GM21381 (cell line): ENCODE measurements around the gene KDM3B.
A peak's percentile ranks its signal among the peaks of the same experiment; 100 is the strongest.
"Not testable (repeated sequence)": the region's sequence is repeated elsewhere in the genome, so short reads cannot be mapped to it uniquely, and the experiment has no call there.

Experiments
- ATAC-seq: cut with Tn5 transposase; IDR thresholded peaks from one replicate; pipeline ENCODE4 v1.9.1; 2021; ENCODE audit warnings: mild to moderate bottlenecking, moderate library complexity; ENCODE audit not compliant: unreplicated experiment

Gene KDM3B

DNA sequence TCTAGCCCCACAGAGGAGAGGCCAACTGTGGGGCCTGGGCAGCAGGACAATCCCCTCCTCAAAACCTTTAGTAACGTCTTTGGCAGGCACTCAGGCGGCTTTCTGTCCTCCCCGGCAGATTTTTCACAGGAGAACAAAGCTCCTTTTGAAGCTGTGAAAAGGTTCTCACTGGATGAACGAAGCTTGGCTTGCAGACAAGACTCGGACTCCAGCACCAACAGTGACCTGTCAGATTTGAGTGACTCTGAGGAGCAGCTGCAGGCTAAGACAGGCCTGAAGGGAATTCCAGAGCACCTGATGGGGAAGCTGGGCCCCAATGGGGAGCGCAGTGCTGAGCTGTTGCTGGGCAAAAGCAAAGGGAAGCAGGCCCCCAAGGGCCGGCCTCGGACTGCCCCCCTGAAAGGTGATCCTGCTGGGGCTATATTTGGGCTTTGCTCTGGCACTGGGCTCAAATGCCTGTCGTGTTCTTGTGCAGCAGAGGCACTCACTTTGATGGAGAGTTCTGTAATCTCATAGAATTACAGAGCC is 39.4 kb downstream of the KDM3B start:
- ATAC-seq, result no peak

DNA sequence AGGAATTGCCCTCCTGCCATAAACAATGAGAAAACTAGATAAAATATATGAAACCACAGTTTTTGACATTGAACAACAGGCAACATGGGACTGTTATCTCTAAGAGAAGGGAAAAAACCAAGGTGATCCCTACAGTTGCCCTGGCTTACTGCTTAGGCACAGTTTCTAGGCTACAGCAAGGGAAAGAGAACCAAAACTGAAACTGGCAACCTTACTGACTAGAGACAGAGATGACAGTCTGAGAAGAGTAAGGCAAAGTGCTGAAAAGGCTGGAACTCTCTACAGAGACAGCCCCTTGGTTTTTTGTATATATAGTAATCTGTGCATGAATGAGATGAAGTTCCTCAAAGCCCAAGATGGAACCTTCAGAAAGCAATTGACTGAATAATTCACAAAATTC is 50.2 kb downstream of the KDM3B start:
- peak; percentile 83 for ATAC-seq

DNA sequence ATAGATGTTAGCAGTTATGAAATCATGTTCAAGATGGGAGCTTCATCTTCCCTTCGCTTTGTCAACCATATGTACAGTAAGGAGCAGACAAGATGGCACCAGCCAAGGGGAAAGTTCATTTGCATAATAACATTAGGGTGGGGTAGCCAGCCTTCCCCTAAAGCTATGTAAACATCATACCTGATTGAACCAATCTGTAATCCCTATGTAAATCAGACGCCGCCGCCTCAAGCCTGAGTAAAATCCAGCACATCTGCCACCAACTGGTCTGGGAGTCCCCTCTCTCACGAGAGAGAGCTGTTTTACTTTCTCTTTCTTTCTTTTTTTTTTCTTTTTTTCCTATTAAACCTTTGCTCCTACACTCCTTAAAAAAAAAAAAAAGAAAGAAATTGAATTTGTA is 55.5 kb downstream of the KDM3B start:
- ATAC-seq, result peak; percentile 94

DNA sequence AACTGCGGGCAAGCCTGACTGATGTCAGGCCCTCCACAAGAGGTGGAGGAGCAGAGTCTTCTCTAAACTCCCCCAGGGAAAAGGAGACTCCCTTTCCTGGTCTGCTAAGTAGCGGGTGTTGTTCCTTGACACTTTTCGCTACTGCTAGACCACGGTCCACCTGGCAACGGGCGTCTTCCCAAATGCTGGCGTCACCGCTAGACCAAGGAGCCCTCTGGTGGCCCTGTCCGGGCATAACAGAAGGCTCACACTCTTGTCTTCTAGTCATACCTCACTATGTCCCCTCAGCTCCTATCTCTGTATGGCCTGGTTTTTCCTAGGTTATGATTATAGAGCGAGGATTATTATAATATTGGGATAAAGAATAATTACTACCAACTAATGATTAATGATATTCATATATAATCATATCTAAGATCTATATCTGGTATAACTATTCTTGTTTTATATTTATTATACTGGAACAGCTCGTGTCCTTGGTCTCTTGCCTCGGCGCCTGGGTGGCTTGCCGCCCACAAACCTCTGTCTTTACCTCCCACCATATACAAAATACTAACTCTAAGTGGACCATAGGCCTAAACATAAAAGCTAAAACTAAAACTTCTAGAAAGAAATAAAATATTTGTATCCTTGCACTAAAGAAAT is 58.6 kb downstream of the KDM3B start:
- ATAC-seq, result not testable (repeated sequence)

DNA sequence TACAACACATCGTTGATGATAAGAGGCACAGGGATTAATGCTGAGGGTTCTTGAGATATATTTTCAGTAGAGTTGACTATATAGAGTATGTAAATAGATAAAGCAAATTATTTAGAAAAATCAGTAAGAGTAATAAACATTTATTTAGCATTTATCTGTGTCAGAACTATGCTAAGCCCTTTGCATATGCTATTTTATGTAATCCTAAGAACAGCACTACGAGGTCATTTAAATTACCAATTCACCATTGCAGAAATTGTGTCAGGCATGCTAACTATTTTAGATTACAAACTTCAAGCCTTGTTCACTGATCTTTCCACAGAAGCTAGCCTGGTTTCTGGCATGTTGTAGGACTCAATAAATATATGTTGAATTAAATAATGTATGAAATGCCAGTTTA is 66.0 kb downstream of the KDM3B start:
- ATAC-seq, result no peak

DNA sequence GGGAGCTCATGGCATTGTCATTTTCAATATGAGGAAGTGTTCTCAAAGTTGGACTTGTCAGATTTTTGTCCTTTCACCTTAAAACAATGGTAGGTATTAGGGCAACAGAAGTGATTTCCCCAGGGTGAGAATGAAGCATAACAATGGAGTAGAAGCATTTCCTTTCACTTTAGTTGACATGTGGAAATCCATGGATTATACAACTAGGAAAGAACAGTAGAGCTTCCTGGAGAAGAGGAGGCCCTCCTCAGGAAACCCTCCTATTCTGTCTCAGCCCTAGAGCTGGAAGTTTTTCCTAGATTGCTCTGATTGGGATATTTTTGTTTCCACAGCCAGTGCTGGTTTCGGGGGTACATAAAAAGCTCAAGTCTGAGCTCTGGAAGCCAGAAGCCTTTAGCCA is 72.6 kb downstream of the KDM3B start:
- ATAC-seq, result no peak

DNA sequence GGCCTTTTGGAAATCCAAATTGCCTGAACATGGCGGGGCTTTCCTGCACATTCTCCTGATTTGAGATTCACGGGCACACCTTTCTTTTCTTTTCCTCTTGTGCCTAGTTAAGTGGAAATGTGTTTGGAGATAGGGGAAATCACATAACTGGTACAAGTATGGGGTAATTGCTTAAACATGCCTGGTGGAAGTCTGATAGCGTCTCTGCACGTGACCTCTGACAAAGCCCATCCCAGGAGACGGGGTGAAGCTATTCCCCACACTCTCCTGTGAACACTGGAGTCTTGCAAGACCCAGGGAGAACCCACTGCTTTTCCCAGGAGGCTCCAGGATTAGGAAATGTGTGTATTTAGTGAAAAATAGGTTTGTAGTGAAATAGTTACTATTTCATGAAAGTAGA is 83.5 kb downstream of the KDM3B start:
- ATAC-seq, result no peak

DNA sequence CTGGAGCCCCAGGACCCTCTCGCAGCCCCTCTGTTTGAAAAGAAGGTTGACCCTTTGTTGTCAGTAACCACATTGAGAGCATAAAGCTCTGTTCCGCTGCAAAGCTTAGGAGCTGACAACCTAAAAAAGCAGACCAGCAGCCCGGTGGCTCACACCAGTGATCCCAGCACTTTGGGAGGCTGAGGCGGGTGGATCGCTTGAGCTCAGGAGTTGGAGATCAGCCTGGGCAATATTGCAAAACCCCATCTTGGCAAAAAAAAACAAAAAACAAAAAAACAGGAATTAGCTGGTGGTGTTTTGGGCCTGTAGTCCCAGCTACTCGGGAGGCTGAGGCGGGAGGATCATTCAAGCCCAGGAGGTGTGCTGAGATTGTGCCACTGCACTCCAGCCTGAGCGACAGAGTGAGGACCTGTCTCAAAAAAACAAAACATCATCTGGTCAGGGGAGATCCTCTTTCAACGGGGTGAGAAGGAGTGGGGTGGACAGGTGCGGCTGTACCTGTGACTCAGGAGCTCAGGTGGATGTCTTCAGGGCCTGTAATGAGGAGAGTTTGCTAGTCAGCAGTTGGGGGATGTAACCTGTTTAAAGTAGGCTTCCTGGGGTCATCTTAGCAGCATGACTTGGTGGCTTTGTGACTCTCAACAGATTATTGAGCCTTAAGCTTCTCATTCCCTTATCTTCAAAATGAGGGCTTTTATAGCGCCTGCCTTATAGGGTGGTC is 85.7 kb downstream of the KDM3B start:
- ATAC-seq, result no peak

DNA sequence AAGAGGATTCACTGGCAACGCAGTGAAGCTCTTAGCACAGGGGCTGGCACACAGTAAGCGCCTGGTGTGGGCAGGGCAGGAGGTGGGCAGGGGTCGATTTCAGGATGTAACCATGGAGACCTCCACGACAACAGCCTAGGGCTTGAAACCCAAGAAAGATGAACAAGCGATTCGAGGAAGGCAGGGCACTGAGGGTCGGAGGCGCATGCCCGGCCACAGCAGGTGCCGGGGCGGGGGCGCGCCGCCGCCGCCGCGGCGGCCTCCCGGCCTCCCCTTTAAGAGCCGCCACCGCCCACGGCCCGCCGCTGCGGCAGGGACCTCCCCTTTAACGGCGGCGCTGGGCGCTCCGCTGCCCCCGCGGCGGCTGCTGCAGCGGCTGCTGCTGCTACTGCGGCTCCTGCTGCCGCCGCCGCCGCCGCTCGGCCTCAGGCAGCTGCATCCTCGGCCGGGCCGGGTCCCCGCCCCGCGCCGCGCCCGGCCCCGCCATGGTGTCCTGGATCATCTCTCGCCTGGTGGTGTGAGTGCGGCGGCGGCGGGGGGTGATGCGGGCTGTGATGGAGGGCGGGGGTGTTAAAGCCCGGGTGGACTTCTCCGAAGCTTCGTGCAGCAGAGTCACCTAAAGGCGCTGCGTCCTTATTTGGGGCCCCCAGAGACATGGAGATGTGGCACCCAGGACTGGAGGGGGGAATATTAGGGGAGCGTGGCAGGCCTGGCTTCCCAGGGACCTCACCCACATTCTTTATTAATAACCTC is 86.4 kb downstream of the KDM3B start, which contains the start of gene REEP2:
Gene REEP2 (plus strand): TSS at position 334 of the 753 bp plus-strand sequence. CDS start 152 bp downstream, at position 486.
- peak; percentile 65 for ATAC-seq

DNA sequence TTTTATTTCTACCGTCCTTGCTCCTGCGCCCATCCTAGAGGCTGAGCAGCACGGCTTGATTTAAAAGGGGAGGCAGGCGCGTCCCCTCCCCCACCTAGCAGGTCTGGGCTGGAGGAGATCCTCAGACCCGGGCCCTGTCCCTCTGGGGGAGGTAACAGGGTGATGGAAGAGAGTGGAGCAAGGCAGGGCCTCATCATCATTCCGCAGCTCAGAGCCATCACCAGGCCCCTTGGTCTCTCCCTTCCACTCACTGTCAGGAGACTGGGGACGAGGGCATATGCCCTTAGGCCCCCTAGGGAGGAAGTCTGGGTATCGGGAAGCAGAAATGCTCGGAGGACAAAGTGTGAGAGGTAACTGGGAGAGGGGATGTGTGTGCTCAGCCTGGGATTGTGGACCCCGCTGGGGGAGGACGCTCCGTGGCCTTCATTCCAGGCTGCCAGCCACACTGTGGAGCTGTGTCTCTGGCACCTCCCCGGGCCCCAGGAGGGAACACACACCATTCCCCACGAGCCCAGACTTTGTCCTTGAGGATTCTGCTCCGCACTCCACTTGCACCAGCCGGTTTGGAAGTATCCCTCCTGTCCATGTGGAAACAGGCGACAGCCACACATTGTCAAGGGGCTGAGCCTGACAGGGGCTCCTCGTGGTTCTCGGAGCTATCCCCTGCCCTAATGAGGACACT is 87.1 kb downstream of the KDM3B start:
- ATAC-seq, result no peak

DNA sequence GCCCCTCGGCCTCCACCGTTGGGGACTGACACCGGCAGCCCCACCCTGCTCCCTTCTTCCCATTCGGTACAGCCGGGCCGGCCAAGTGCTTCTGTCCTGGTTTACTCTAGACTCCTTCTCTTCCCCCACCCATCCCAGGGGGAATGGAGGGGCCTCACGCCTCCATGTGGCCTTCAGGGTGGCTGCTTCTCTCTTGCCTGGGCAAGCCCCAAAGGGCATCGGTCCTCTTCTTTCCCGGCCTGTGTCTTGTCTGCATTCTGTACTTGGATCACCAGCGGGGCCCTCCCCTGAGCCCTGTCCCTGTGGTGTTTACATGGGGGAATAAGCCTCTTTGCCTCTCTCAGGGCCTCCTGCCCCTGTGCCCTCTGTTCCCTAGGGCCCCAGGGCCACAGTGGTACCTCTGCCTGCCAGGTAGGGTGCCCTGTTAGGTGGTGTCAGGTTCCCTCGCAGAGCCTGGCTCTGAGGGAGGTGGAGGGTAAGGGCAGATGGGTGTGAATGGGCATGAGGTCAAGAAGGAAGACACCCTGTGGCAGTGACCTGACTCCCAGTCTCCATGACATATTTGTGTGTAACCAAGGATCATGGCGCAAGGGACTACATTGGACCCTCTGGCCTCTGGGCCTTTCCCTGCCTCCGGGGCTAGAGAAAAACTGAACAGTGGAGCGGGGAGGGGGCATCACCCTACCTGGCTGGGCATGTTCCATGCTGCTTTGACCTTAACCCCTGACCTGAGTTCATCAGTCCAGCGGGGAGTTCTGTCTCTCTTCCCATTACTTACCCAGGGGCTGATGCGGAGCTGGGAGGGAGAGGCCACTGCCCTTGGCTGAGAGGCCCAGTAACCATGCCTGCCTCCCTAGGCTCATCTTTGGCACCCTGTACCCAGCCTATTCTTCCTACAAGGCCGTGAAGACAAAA is 87.9 kb downstream of the KDM3B start:
- ATAC-seq, result no peak

DNA sequence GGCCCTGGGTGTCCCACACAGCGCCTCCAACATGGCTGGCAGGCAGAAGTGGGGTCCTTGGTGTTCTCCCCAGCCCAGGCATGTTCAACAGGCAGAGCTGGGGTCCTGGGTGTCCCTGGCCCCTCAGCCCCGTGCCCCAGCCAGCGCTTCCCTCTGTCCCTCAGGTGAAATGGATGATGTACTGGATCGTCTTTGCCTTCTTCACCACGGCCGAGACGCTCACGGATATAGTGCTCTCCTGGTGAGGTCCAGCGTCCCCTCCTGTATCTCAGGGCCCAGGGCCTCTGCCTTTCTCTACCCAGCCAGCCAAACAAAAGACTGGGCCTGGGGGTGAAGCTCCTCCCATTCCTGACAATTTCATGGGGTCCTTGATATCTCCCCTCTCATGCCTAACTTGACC is 88.7 kb downstream of the KDM3B start:
- no peak for ATAC-seq

DNA sequence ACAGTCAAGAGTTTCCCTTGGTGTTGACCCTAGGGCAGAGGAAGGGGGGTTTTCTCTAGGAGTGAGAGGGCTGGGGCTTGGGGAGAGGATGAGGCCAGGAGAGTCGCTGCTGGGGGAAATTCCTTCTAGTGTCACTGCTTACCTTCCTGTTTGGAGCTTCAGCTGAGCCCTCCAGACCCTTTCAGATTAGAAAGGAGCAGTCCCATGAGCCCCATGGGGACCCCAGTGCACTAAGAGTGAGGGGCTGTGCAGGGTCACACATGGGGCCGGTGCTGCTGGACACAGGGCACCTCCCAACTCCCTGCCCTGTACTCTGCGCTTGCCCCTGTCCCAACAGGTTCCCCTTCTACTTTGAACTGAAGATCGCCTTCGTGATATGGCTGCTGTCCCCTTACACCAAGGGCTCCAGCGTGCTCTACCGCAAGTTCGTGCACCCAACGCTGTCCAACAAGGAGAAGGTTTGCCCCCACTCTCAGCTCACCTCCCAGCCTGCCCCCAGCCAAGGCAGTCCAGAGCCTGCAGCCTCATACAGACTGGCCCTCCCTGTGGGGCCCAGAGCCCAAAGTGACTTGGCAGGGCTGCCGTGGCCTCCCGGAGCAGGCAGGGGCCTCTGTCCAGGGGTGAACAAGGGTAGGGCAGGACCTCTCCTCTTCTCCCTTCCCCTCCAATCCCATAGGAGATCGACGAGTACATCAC is 91.7 kb downstream of the KDM3B start:
- no peak for ATAC-seq

DNA sequence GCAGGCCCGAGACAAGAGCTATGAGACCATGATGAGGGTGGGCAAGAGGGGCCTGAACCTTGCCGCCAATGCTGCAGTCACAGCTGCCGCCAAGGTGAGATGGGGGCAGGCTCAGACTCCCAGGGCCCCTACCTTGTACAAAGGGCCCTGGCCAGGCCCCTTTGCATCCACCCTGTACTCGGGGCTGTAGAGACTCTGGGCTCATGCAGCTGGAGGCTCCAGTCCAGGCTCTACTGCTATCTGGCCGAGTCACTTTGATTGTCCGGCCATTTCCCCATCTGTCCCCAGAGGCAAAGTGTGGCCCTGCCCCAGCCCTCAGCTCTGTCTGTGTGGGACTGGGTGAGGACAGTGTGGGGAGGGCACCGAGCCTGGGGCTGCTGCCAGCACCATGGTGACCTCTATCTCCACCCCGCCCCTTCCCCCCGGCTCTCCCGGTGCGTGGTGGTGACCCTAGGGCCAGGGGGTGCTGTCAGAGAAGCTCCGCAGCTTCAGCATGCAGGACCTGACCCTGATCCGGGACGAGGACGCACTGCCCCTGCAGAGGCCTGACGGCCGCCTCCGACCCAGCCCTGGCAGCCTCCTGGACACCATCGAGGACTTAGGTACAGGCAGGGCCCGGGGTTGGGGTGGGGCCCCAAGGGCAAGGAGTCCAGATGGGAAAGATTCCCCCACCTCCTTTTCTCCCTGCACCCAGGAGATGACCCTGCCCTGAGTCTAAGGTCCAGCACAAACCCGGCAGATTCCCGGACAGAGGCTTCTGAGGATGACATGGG is 92.5 kb downstream of the KDM3B start:
- no peak for ATAC-seq

DNA sequence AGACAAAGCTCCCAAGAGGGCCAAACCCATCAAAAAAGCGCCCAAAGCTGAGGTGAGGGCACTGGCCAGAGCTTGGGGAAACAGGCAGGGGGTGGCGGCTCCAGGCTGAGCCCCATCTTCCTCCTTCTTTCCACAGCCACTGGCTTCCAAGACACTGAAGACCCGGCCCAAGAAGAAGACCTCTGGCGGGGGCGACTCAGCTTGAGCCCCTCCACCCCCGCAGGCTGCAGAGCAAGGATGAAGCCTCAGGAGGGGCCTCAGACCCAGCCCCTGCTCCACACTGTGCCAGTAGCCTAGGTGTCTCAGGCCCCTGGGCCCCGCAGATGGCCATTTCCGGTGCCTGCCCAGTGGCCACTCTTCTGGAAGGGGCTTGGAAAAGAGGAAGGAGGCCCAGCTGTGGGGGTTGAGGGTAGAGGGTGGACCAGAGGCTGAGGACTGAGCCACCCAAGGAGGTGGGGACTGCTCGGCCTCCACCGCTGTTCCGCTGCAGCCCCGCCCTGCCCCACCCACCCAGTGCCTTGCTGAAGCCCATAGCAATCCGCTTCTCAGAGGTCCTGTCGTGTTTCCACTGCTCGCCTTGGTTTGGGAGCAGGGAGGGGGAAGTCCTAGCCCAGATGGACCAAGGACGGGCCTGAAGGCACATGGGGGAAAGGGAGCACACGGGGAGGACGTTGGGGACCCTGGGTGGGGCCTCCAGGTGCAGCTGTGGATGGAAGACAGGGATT is 93.2 kb downstream of the KDM3B start:
- ATAC-seq, result no peak

DNA sequence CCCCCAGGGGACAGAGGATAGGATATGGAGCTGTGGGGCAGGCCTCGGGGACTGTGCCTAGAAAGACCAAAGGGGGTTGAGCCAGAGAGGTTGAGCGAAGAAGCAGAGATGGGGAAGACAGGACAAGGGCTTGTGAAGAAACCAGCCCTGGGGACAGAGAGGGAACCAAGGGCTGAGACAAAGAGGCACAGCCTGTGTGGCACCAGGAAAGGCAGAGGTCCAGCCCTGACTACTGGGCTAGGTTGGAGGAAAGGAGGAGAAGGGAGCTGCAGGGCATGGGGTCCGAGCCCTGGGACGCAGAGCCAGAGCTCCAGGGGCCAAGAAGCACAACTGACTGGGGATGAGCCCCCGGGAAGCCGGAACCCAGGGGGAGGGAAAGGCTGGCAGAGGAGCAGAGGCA is 95.6 kb downstream of the KDM3B start:
- ATAC-seq, result no peak

DNA sequence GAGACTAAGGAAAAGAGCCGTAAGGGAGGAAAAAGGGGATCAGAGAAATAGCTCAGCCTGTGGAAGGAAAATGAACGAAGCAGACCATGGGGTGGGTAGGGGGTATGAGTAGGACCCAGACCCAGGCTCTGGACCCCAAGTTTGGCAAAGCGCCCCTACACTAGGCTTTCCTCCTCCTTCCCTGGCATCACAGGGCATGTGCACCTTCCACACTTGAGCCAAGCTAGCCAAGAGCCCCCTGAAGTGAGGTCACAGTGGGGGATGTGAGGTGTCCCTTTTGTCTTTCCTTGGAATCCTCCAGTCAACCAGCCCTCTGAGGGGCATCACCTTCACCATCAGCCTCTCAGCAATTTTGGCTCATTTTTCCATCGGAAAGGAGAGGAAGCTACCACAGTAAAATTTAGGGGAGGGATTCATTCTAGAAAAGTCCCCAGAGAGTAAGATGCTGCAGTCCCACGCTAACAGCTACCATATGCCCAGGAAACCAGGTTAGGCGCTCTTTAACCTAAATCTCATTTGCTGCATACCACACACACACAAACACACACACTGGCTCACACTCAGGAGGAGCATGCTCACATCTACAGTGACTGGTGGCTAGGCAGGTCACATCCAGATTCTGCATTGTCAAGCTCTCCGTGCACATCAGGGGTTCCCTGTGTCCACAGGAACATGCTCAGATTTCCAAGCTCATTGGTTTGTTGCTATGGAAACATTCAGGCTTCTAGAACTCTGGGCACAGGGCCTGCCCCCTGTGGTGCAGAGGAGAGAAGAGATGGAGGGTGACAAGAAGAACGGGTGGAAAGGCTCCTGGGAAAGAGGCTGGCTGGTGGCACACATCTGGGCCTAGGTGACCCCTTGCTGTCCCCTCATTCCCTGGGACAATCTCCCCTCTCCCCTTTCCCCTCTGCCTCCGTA is 96.3 kb downstream of the KDM3B start:
- no peak for ATAC-seq
